IMR-90 (cell line): ENCODE data around the gene PDZRN3. TPM values are rescaled to one million over a fixed set of nuclear protein-coding genes. Genes with fewer than 3 reads are reported as not detected.

Experiments used
- ATAC-seq: fragments of 200-7000 bp; cut with Tn5 transposase; 2 replicates; pipeline ENCODE4 v1.9.1; 2020; ENCODE audit warnings: low read depth, mild to moderate bottlenecking, moderate library complexity
- BruUV-seq: library from RNA; stranded (reverse); fragments of 400-500 nt; replicated peaks from 2 replicates; lab custom pipeline; 2021; lab: Mats Ljungman, UMichigan
- CTCF ChIA-PET: fragments of 300-600 bp; formaldehyde crosslinking; extraction: SDS; loops from one replicate; lab custom pipeline; 2021; ENCODE audit warnings: antibody characterized with exemption; lab: Yijun Ruan, JAX
- POLR2A ChIA-PET: fragments of 300-600 bp; sonication (Branson Sonifier 250); formaldehyde crosslinking; loops from one replicate; lab custom pipeline; 2022; ENCODE audit warnings: antibody characterized with exemption; ENCODE audit not compliant: unreplicated experiment; lab: Charles Lee
- DNase-seq: peaks from one replicate; pipeline ENCODE4 v3.0.0; 2013
- H2AFZ ChIP-seq: replicated peaks from 2 replicates; pipeline ENCODE3; 2013; ENCODE audit warnings: low read length, mild to moderate bottlenecking; ENCODE audit not compliant: poor library complexity
- H2AK5ac ChIP-seq: 2 replicates; pipeline ENCODE4 v1.6.1; 2013; ENCODE audit warnings: low read depth, low read length, inconsistent platforms
- H2AK9ac ChIP-seq: replicated peaks from 2 replicates; pipeline ENCODE3; 2013; ENCODE audit warnings: mild to moderate bottlenecking, low read depth, low read length, moderate library complexity; ENCODE audit not compliant: poor library complexity
- H2BK120ac ChIP-seq: 2 replicates; pipeline ENCODE4 v1.6.1; 2013; ENCODE audit warnings: low read depth, low read length, inconsistent platforms
- H2BK15ac ChIP-seq: 3 replicates; pipeline ENCODE4 v1.6.1; 2013; ENCODE audit warnings: low read depth, low read length, inconsistent platforms
- H2BK20ac ChIP-seq: 2 replicates; pipeline ENCODE4 v1.6.1; 2013; ENCODE audit warnings: low read depth, mild to moderate bottlenecking, inconsistent platforms, low read length, moderate library complexity
- H2BK5ac ChIP-seq: 2 replicates; pipeline ENCODE4 v1.6.1; 2013; ENCODE audit warnings: mild to moderate bottlenecking, low read depth, low read length, inconsistent platforms; ENCODE audit not compliant: poor library complexity, severe bottlenecking
- H3K14ac ChIP-seq: replicated peaks from 2 replicates; pipeline ENCODE4 v1.6.1; 2013; ENCODE audit warnings: low read depth, low read length, inconsistent platforms
- H3K18ac ChIP-seq: 2 replicates; pipeline ENCODE4 v1.6.1; 2013; ENCODE audit warnings: low read depth, low read length, control low read depth
- H3K23ac ChIP-seq: 2 replicates; pipeline ENCODE4 v1.6.1; 2013; ENCODE audit warnings: low read depth, low read length, inconsistent platforms
- H3K27ac ChIP-seq: 2 replicates; pipeline ENCODE4 v1.5.1; 2013; ENCODE audit warnings: mild to moderate bottlenecking, control low read depth, low read length; ENCODE audit not compliant: insufficient read depth
- H3K27me3 ChIP-seq: 2 replicates; pipeline ENCODE4 v1.6.1; 2013; ENCODE audit warnings: low read length; ENCODE audit not compliant: control insufficient read depth, insufficient read depth
- H3K36me3 ChIP-seq: 2 replicates; pipeline ENCODE4 v1.6.1; 2013; ENCODE audit warnings: low read length, mixed read lengths; ENCODE audit not compliant: control insufficient read depth, insufficient read depth
- H3K4ac ChIP-seq: 2 replicates; pipeline ENCODE4 v1.6.1; 2013; ENCODE audit warnings: low read depth, low read length, inconsistent platforms
- H3K4me1 ChIP-seq: 2 replicates; pipeline ENCODE4 v1.6.1; 2013; ENCODE audit warnings: low read length, mixed read lengths; ENCODE audit not compliant: control insufficient read depth, insufficient read depth
- H3K4me2 ChIP-seq: 2 replicates; pipeline ENCODE4 v1.6.1; 2013; ENCODE audit warnings: low read depth, mild to moderate bottlenecking, control low read depth, low read length, moderate library complexity
- H3K4me3 ChIP-seq: 2 replicates; pipeline ENCODE4 v1.5.1; 2013; ENCODE audit warnings: low read depth, mild to moderate bottlenecking, control low read depth, low read length, moderate library complexity; ENCODE audit not compliant: insufficient read depth
- H3K56ac ChIP-seq: 2 replicates; pipeline ENCODE4 v1.6.1; 2013; ENCODE audit warnings: low read length, inconsistent platforms; ENCODE audit not compliant: insufficient read depth; ENCODE audit errors: extremely low read depth
- H3K79me1 ChIP-seq, 2 experiments: 2 replicates each; pipeline ENCODE4 v1.6.1; 2013; ENCODE audit warnings: low read length in 2 of 2, inconsistent platforms in 1 of 2, low read depth in 1 of 2
- H3K9ac ChIP-seq: 2 replicates; pipeline ENCODE4 v1.6.1; 2013; ENCODE audit warnings: low read depth, low read length, control low read depth
- H3K9me1 ChIP-seq: 2 replicates; pipeline ENCODE4 v1.6.1; 2013; ENCODE audit warnings: low read length, inconsistent platforms; ENCODE audit not compliant: insufficient read depth
- H3K9me3 ChIP-seq: 2 replicates; pipeline ENCODE4 v1.6.1; 2013; ENCODE audit warnings: low read length; ENCODE audit not compliant: control insufficient read depth, insufficient read depth
- H4K20me1 ChIP-seq: 2 replicates; pipeline ENCODE4 v1.6.1; 2013; ENCODE audit warnings: low read length, inconsistent platforms; ENCODE audit not compliant: insufficient read depth
- H4K5ac ChIP-seq: 2 replicates; pipeline ENCODE4 v1.6.1; 2013; ENCODE audit warnings: mild to moderate bottlenecking, low read depth, low read length, control low read depth
- H4K8ac ChIP-seq, 2 experiments: 2 replicates each; pipeline ENCODE4 v1.6.1; 2013; ENCODE audit warnings: low read depth in 2 of 2, low read length in 2 of 2, control low read depth in 1 of 2, inconsistent platforms in 1 of 2
- H4K91ac ChIP-seq: 2 replicates; pipeline ENCODE4 v1.6.1; 2013; ENCODE audit warnings: low read depth, low read length, inconsistent platforms; ENCODE audit not compliant: insufficient read depth
- BHLHE40 ChIP-seq: fragments of 150-350 bp; IDR thresholded peaks from 2 replicates; pipeline ENCODE4 v1.6.1; 2016; ENCODE audit warnings: mild to moderate bottlenecking, low read depth, low read length
- CEBPB ChIP-seq: IDR thresholded peaks from 2 replicates; pipeline ENCODE4 v1.6.1; 2012; ENCODE audit warnings: low read depth, low read length, improper control_type of control experiment
- CHD1 ChIP-seq: IDR thresholded peaks from 2 replicates; pipeline ENCODE4 v1.6.1; 2012; ENCODE audit warnings: low read depth, low read length, improper control_type of control experiment
- FOS ChIP-seq: fragments of 150-350 bp; IDR thresholded peaks from 2 replicates; pipeline ENCODE4 v1.6.1; 2016; ENCODE audit warnings: low read depth, low read length
- MAFK ChIP-seq: IDR thresholded peaks from 2 replicates; pipeline ENCODE4 v1.6.1; 2012; ENCODE audit warnings: low read depth, low read length, improper control_type of control experiment
- MAZ ChIP-seq: IDR thresholded peaks from 2 replicates; pipeline ENCODE4 v1.6.1; 2012; ENCODE audit warnings: low read depth, mild to moderate bottlenecking, low read length, improper control_type of control experiment, moderate library complexity, borderline replicate concordance
- MXI1 ChIP-seq: IDR thresholded peaks from 2 replicates; pipeline ENCODE4 v1.6.1; 2012; ENCODE audit warnings: low read depth, mild to moderate bottlenecking, low read length, moderate library complexity, borderline replicate concordance
- NFE2L2 ChIP-seq: fragments of 150-350 bp; IDR thresholded peaks from 2 replicates; pipeline ENCODE4 v1.6.1; 2016; ENCODE audit warnings: low read depth, mild to moderate bottlenecking, low read length
- POLR2A ChIP-seq: IDR thresholded peaks from 2 replicates; pipeline ENCODE4 v1.6.1; 2012; ENCODE audit warnings: mild to moderate bottlenecking, low read depth, low read length
- RAD21 ChIP-seq: IDR thresholded peaks from 2 replicates; pipeline ENCODE4 v1.6.1; 2012; ENCODE audit warnings: low read length, improper control_type of control experiment
- RCOR1 ChIP-seq: IDR thresholded peaks from 2 replicates; pipeline ENCODE4 v1.6.1; 2012; ENCODE audit warnings: mild to moderate bottlenecking, low read length, improper control_type of control experiment; ENCODE audit not compliant: insufficient replicate concordance
- RFX5 ChIP-seq: IDR thresholded peaks from 2 replicates; pipeline ENCODE4 v1.8.0; 2012; ENCODE audit warnings: low read depth, mild to moderate bottlenecking, low read length, moderate library complexity
- SMC3 ChIP-seq: fragments of 150-350 bp; IDR thresholded peaks from 2 replicates; pipeline ENCODE4 v1.6.1; 2016; ENCODE audit warnings: low read depth, mild to moderate bottlenecking, antibody characterized with exemption, low read length, moderate library complexity
- WGBS, 2 experiments: methylation state at CpG; one replicate each; pipeline versions ENCODE4 v1.1.5 to v1.1.7; 2013; ENCODE audit warnings: missing lambda C conversion rate in 2 of 2; ENCODE audit not compliant: insufficient read length in 1 of 2; ENCODE audit errors: extremely low coverage in 2 of 2; 5-methylcytosine and 5-hydroxymethylcytosine counted together
- dilution Hi-C: fragments of 300-500 bp; cut with HindIII; formaldehyde crosslinking; loops from one replicate; pipeline ENCODE4 v1.14.3; 2018; ENCODE audit warnings: low sequenced_read_pairs; ENCODE audit not compliant: unreplicated experiment
- in situ Hi-C: fragments of 300-500 bp; cut with MboI; formaldehyde crosslinking; loops from 3 replicates; pipeline ENCODE4 v1.14.3; 2019; ENCODE audit warnings: low sequenced_read_pairs, inconsistent platforms, mixed read lengths
- intact Hi-C: fragments of 100-400 bp; cut with micrococcal nuclease; formaldehyde crosslinking; loops from 2 replicates; pipeline ENCODE4 v1.10.0; 2022
- polyA plus RNA-seq, 3 experiments: library from polyadenylated mRNA; depleted of rRNA; stranded (reverse); fragments of >200 nt; gene quantifications; 2 replicates each; pipeline ENCODE4 v1.2.3, GENCODE V29; 2012; ENCODE audit warnings: low replicate concordance in 1 of 3
- total RNA-seq: library from RNA; depleted of rRNA; stranded (reverse); fragments of >200 nt; gene quantifications from 2 replicates; pipeline ENCODE4 v1.2.3, GENCODE V29; 2012
- TF ChIP-seq, protein P1 (sequence below): fragments of 150-350 bp; IDR thresholded peaks from 2 replicates; pipeline ENCODE4 v1.6.1; 2016; ENCODE audit warnings: low read depth, mild to moderate bottlenecking, low read length, moderate library complexity, borderline replicate concordance
- TF ChIP-seq, protein P2 (sequence below): conservative IDR thresholded peaks from 2 replicates; pipeline ENCODE4 v1.5.1; 2012; ENCODE audit warnings: mild to moderate bottlenecking, low read depth, low read length, improper control_type of control experiment
- TF ChIP-seq, protein P3 (sequence below): fragments of 150-350 bp; IDR thresholded peaks from 2 replicates; pipeline ENCODE4 v1.6.1; 2017; ENCODE audit warnings: mild to moderate bottlenecking, antibody characterized with exemption, low read length, low read depth

The PDZRN3 gene
- total and polyA plus RNA-seq, 2 of the 4 experiments (the other 2 are of a cell fraction): 9.4 to 17.0 TPM

DNA sequence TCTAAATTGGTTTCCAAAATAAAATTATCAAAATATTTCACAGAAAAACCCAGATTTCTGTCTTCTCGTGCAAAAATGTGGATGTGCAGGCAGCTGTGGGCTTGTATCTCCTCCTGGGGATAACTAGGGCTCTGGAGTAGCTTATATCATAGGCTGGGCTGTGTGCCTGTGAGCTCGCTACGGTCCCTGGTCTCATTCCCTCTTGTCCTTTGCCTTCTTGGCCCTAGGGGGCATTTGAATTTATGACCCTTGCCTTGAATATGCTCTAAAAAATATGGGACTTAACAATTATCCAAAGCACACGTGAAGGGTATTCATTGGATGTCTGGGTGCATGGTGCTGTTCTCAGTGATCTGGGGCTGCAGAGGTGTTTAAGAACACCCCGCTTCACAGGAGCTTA is 132.6 kb downstream of the PDZRN3 start:
- in situ Hi-C loops: no loop called here
- H3K9me1 ChIP-seq: peaks cover 2% of the 10 kb centered on the region; the same call in 1 of the 2 replicates
- no peaks in the 10 kb centered on the region for H3K27me3 ChIP-seq
- H2BK15ac ChIP-seq: no peak overlapping the region
- no peak overlapping the region for H3K14ac ChIP-seq
- H2BK5ac ChIP-seq: no peak overlapping the region
- H3K4me1 ChIP-seq: peaks cover 11% of the 10 kb centered on the region
- no peak overlapping the region for H4K5ac ChIP-seq
- no TSS peak for BruUV-seq
- DNase-seq: no peak
- no peak overlapping the region for H3K4me2 ChIP-seq
- H4K8ac ChIP-seq: no peak overlapping the region
- H3K9ac ChIP-seq: no peak overlapping the region
- H2AK9ac ChIP-seq: no peak overlapping the region
- no peak overlapping the region; the same call in 1 of the 2 replicates for H3K23ac ChIP-seq
- no peak overlapping the region for H3K18ac ChIP-seq
- peaks cover 10% of the 10 kb centered on the region; the same call in 1 of the 2 replicates for H4K20me1 ChIP-seq
- ChIA-PET POLR2A (no interaction called here), CTCF (no interaction called here)
- no CpG with 5 or more reads among the region's 5 CpGs for WGBS, 2 experiments
- H3K4me3 ChIP-seq: no peak overlapping the region
- H2AFZ ChIP-seq: no peak overlapping the region
- TF ChIP-seq, protein P1, sequence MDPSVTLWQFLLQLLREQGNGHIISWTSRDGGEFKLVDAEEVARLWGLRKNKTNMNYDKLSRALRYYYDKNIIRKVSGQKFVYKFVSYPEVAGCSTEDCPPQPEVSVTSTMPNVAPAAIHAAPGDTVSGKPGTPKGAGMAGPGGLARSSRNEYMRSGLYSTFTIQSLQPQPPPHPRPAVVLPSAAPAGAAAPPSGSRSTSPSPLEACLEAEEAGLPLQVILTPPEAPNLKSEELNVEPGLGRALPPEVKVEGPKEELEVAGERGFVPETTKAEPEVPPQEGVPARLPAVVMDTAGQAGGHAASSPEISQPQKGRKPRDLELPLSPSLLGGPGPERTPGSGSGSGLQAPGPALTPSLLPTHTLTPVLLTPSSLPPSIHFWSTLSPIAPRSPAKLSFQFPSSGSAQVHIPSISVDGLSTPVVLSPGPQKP: no peak
- TF ChIP-seq MXI1 (no peak), RFX5 (no peak), RAD21 (no peak), MAFK (no peak), BHLHE40 (no peak), CEBPB (no peak), POLR2A (no peak), MAZ (no peak), FOS (no peak), CHD1 (no peak), RCOR1 (no peak), NFE2L2 (no peak), SMC3 (no peak)
- TF ChIP-seq, protein P2, sequence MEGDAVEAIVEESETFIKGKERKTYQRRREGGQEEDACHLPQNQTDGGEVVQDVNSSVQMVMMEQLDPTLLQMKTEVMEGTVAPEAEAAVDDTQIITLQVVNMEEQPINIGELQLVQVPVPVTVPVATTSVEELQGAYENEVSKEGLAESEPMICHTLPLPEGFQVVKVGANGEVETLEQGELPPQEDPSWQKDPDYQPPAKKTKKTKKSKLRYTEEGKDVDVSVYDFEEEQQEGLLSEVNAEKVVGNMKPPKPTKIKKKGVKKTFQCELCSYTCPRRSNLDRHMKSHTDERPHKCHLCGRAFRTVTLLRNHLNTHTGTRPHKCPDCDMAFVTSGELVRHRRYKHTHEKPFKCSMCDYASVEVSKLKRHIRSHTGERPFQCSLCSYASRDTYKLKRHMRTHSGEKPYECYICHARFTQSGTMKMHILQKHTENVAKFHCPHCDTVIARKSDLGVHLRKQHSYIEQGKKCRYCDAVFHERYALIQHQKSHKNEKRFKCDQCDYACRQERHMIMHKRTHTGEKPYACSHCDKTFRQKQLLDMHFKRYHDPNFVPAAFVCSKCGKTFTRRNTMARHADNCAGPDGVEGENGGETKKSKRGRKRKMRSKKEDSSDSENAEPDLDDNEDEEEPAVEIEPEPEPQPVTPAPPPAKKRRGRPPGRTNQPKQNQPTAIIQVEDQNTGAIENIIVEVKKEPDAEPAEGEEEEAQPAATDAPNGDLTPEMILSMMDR: no peak
- TF ChIP-seq, protein P3, sequence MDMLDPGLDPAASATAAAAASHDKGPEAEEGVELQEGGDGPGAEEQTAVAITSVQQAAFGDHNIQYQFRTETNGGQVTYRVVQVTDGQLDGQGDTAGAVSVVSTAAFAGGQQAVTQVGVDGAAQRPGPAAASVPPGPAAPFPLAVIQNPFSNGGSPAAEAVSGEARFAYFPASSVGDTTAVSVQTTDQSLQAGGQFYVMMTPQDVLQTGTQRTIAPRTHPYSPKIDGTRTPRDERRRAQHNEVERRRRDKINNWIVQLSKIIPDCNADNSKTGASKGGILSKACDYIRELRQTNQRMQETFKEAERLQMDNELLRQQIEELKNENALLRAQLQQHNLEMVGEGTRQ: no peak
- ATAC-seq: no peak
- no peak overlapping the region for H3K27ac ChIP-seq
- no peak overlapping the region for H2BK120ac ChIP-seq
- dilution Hi-C loops: no loop called here
- no peaks in the 10 kb centered on the region for H3K36me3 ChIP-seq
- no peaks in the 10 kb centered on the region for H3K9me3 ChIP-seq
- no peak overlapping the region for H2BK20ac ChIP-seq
- H3K4ac ChIP-seq: no peak overlapping the region
- peaks cover 0 to 19% of the 10 kb centered on the region in 2 experiments for H3K79me1 ChIP-seq
- no peak overlapping the region for H3K56ac ChIP-seq
- H2AK5ac ChIP-seq: no peak overlapping the region
- no peak overlapping the region for H4K91ac ChIP-seq
- intact Hi-C loops: no loop called here
